HCT116 (cell line): Measurements from ENCODE around the gene TAPT1. TPM values are rescaled to one million over a fixed set of nuclear protein-coding genes. Genes with fewer than 3 reads are reported as not detected.

ENCODE experiments used
- ATAC-seq: fragments of 200-7000 bp; cut with Tn5 transposase; 2 replicates; pipeline ENCODE4 v1.9.1; 2020; ENCODE audit warnings: mild to moderate bottlenecking, moderate library complexity
- BruUV-seq: library from RNA; stranded (reverse); fragments of 400-500 nt; replicated peaks from 2 replicates; lab custom pipeline; 2021; lab: Mats Ljungman, UMichigan
- CTCF ChIA-PET: fragments of 300-600 bp; sonication (Branson Sonifier 250); formaldehyde crosslinking; loops from one replicate; lab custom pipeline; 2021; ENCODE audit warnings: antibody characterized with exemption; lab: Charles Lee
- POLR2A ChIA-PET: fragments of 300-600, 350-600 bp; sonication (Branson Sonifier 250); formaldehyde crosslinking; loops from one replicate; lab custom pipeline; 2021; ENCODE audit warnings: antibody characterized with exemption; lab: Charles Lee
- RAD21 ChIA-PET, 2 experiments: fragments of 300-600 bp; sonication (Branson Sonifier 250); formaldehyde crosslinking; loops; one replicate each; lab custom pipeline; 2023; ENCODE audit warnings: low total read pairs in 2 of 2; ENCODE audit not compliant: uncharacterized antibody in 2 of 2, unreplicated experiment in 2 of 2, low non-redundant PET in 1 of 2; lab: Charles Lee
- DNase-seq: peaks from one replicate; pipeline ENCODE4 v3.0.0-alpha.2; 2010; ENCODE audit warnings: low read depth, low spot score
- H2AFZ ChIP-seq: fragments of 200-600 bp; shearing (Covaris generic), sonication (generic); 2 replicates; pipeline ENCODE4 v1.6.1; 2017; ENCODE audit warnings: low read depth, mixed run types, mixed read lengths, antibody characterized with exemption, low read length; ENCODE audit not compliant: poor library complexity, severe bottlenecking
- H3K27ac ChIP-seq: 2 replicates; pipeline ENCODE4 v1.5.1; 2012; ENCODE audit warnings: low read depth, low read length
- H3K27me3 ChIP-seq: fragments of 200-600 bp; sonication (generic); 2 replicates; pipeline ENCODE4 v1.6.1; 2016; ENCODE audit warnings: mixed run types, low read length, mixed read lengths; ENCODE audit not compliant: insufficient read depth
- H3K36me3 ChIP-seq, 2 experiments: fragments of 200-500 bp in 1 of 2; fragments of 200-600 bp in 1 of 2; sonication (Bioruptor generic) in 1 of 2; sonication (generic) in 1 of 2; 2 replicates each; pipeline versions ENCODE4 v1.5.1 to v1.6.1; 2014 to 2016; ENCODE audit warnings: low read length in 2 of 2, inconsistent platforms in 1 of 2, mixed read lengths in 1 of 2, mixed run types in 1 of 2; ENCODE audit not compliant: insufficient read depth in 2 of 2, control insufficient read depth in 1 of 2
- H3K4me1 ChIP-seq, 2 experiments: fragments of 200-600 bp in 1 of 2; sonication (generic) in 1 of 2; 2 replicates each; pipeline versions ENCODE4 v1.5.1 to v1.6.1; 2012 to 2017; ENCODE audit warnings: low read length in 2 of 2, inconsistent platforms in 1 of 2, mild to moderate bottlenecking in 1 of 2, mixed read lengths in 1 of 2, mixed run types in 1 of 2, moderate library complexity in 1 of 2; ENCODE audit not compliant: insufficient read depth in 2 of 2, control insufficient read depth in 1 of 2
- H3K4me2 ChIP-seq: fragments of 200-600 bp; sonication (generic); 2 replicates; pipeline ENCODE4 v1.6.1; 2017; ENCODE audit warnings: mixed run types, low read length, mixed read lengths
- H3K4me3 ChIP-seq, 2 experiments: fragments of 200-600 bp in 1 of 2; sonication (generic) in 1 of 2; replicated peaks in 1 of 2; 2 replicates each; pipeline ENCODE4 v1.5.1; 2011 to 2016; ENCODE audit warnings: low read length in 2 of 2, control low read depth in 1 of 2, low read depth in 1 of 2, mild to moderate bottlenecking in 1 of 2, mixed read lengths in 1 of 2, mixed run types in 1 of 2
- H3K79me2 ChIP-seq: fragments of 200-600 bp; sonication (generic); 2 replicates; pipeline ENCODE4 v1.6.1; 2017; ENCODE audit warnings: mild to moderate bottlenecking, mixed run types, low read length, moderate library complexity, mixed read lengths; ENCODE audit not compliant: insufficient read depth
- H3K9ac ChIP-seq: fragments of 200-600 bp; sonication (generic); 2 replicates; pipeline ENCODE4 v1.6.1; 2016; ENCODE audit warnings: low read length, mixed read lengths
- H3K9me2 ChIP-seq: fragments of 200-600 bp; sonication (generic), shearing (Covaris generic); 2 replicates; pipeline ENCODE4 v1.6.1; 2017; ENCODE audit warnings: mixed run types, mild to moderate bottlenecking, moderate library complexity; ENCODE audit not compliant: insufficient read depth
- H3K9me3 ChIP-seq, 2 experiments: fragments of 200-500 bp in 1 of 2; fragments of 200-600 bp in 1 of 2; sonication (Bioruptor generic) in 1 of 2; sonication (generic) in 1 of 2; 2 replicates each; pipeline ENCODE4 v1.6.1; 2014 to 2017; ENCODE audit warnings: low read length in 2 of 2, mixed read lengths in 2 of 2, inconsistent platforms in 1 of 2, low read depth in 1 of 2, mild to moderate bottlenecking in 1 of 2, mixed run types in 1 of 2, moderate library complexity in 1 of 2; ENCODE audit not compliant: control insufficient read depth in 1 of 2, insufficient read depth in 1 of 2
- H4K20me1 ChIP-seq: fragments of 200-600 bp; sonication (generic), shearing (Covaris generic); 2 replicates; pipeline ENCODE4 v1.6.1; 2017; ENCODE audit warnings: mixed run types, mild to moderate bottlenecking, moderate library complexity; ENCODE audit not compliant: insufficient read depth
- CBX3 ChIP-seq: IDR thresholded peaks from 2 replicates; pipeline ENCODE4 v1.6.1; 2012; ENCODE audit warnings: low read depth
- CEBPB ChIP-seq: IDR thresholded peaks from 2 replicates; pipeline ENCODE4 v1.6.1; 2012; ENCODE audit warnings: low read depth
- ELF1 ChIP-seq: IDR thresholded peaks from 2 replicates; pipeline ENCODE4 v1.6.1; 2012; ENCODE audit warnings: low read depth, borderline replicate concordance
- EZH2phosphoT487 ChIP-seq: fragments of 200-600 bp; IDR thresholded peaks from 2 replicates; pipeline ENCODE4 v1.6.1; 2018; ENCODE audit warnings: antibody characterized with exemption, borderline replicate concordance
- JUND ChIP-seq: IDR thresholded peaks from 2 replicates; pipeline ENCODE4 v1.6.1; 2012
- RAD21 ChIP-seq: IDR thresholded peaks from 2 replicates; pipeline ENCODE4 v1.6.1; 2012; ENCODE audit warnings: low read depth, mild to moderate bottlenecking
- SRF ChIP-seq: IDR thresholded peaks from 2 replicates; pipeline ENCODE4 v1.6.1; 2012; ENCODE audit warnings: low read depth
- TCF7L2 ChIP-seq: IDR thresholded peaks from 2 replicates; pipeline ENCODE4 v1.7.0; 2011; ENCODE audit warnings: borderline replicate concordance, inconsistent platforms; ENCODE audit not compliant: insufficient read depth, insufficient read length; ENCODE audit errors: extremely low read depth
- YY1 ChIP-seq: IDR thresholded peaks from 2 replicates; pipeline ENCODE4 v1.6.1; 2011; ENCODE audit warnings: low read length, low read depth, moderate library complexity, mild to moderate bottlenecking; ENCODE audit not compliant: insufficient replicate concordance; ENCODE audit errors: extremely low read depth
- ZFX ChIP-seq: fragments of 450-650 bp; IDR thresholded peaks from 2 replicates; pipeline ENCODE4 v1.6.1; 2017
- intact Hi-C: fragments of 100-400 bp; cut with micrococcal nuclease; formaldehyde crosslinking; loops from 2 replicates; pipeline ENCODE4 v1.10.0; 2022
- total RNA-seq: library from RNA; stranded (reverse); gene quantifications from one replicate; pipeline ENCODE4 v1.2.1, GENCODE V29; 2021; ENCODE audit not compliant: unreplicated experiment
- TF ChIP-seq, protein P1 (sequence below): IDR thresholded peaks from 2 replicates; pipeline ENCODE4 v1.6.1; 2012
- TF ChIP-seq, protein P2 (sequence below): IDR thresholded peaks from 2 replicates; pipeline ENCODE4 v1.6.1; 2012
- TF ChIP-seq, protein P3 (sequence below): IDR thresholded peaks from 2 replicates; pipeline ENCODE4 v1.6.1; 2012; ENCODE audit warnings: low read depth

Gene TAPT1
- total RNA-seq, 1 experiment from 2014 or later = 11.7 TPM

DNA sequence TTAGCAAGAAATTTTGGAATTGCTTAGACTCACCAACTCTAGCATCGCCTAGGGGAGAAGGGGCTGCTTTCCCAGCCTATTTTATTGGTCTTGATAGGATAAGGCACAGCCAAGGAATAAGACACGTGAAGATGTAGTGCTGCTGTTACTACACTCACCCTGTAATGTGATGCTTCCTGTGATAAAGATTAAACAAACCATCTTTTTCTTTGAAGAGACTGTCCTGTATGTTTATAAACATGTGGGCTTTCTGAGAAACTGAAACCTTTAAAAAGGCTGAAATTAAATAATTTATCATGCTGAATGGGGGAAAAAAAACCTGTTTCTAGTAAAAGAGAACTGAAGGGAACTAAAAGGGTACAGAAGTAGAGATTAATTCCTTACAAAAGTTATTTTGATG, 13.2 kb downstream of the TAPT1 start:
- intact Hi-C loops = no loop called here
- TF ChIP-seq, protein P1, sequence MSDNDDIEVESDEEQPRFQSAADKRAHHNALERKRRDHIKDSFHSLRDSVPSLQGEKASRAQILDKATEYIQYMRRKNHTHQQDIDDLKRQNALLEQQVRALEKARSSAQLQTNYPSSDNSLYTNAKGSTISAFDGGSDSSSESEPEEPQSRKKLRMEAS = no peak
- TF ChIP-seq, protein P2, sequence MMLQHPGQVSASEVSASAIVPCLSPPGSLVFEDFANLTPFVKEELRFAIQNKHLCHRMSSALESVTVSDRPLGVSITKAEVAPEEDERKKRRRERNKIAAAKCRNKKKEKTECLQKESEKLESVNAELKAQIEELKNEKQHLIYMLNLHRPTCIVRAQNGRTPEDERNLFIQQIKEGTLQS = no peak
- TF ChIP-seq ELF1 (no peak), SRF (no peak), CEBPB (no peak), CBX3 (no peak), TCF7L2 (no peak), EZH2phosphoT487 (no peak), ZFX (no peak), YY1 (no peak), RAD21 (no peak), JUND (no peak)
- TF ChIP-seq, protein P3, sequence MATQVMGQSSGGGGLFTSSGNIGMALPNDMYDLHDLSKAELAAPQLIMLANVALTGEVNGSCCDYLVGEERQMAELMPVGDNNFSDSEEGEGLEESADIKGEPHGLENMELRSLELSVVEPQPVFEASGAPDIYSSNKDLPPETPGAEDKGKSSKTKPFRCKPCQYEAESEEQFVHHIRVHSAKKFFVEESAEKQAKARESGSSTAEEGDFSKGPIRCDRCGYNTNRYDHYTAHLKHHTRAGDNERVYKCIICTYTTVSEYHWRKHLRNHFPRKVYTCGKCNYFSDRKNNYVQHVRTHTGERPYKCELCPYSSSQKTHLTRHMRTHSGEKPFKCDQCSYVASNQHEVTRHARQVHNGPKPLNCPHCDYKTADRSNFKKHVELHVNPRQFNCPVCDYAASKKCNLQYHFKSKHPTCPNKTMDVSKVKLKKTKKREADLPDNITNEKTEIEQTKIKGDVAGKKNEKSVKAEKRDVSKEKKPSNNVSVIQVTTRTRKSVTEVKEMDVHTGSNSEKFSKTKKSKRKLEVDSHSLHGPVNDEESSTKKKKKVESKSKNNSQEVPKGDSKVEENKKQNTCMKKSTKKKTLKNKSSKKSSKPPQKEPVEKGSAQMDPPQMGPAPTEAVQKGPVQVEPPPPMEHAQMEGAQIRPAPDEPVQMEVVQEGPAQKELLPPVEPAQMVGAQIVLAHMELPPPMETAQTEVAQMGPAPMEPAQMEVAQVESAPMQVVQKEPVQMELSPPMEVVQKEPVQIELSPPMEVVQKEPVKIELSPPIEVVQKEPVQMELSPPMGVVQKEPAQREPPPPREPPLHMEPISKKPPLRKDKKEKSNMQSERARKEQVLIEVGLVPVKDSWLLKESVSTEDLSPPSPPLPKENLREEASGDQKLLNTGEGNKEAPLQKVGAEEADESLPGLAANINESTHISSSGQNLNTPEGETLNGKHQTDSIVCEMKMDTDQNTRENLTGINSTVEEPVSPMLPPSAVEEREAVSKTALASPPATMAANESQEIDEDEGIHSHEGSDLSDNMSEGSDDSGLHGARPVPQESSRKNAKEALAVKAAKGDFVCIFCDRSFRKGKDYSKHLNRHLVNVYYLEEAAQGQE = no peak
- ChIA-PET RAD21 (no interaction called here), POLR2A (no interaction called here), CTCF (interaction anchor here (0.9 to 2.7 kb wide), 3 partner anchors 7 to 16 kb away, joined by 3 to 9 read pairs (median 6); no protein-coding TSS in a partner anchor)
- Histone ChIP-seq H3K4me1 (no peaks in the 10 kb centered on the region), H3K9ac (no peak overlapping the region), H3K27me3 (no peaks in the 10 kb centered on the region), H3K36me3 (no peaks in the 10 kb centered on the region), H4K20me1 (no peaks in the 10 kb centered on the region), H3K79me2 (no peaks in the 10 kb centered on the region), H2AFZ (no peak overlapping the region), H3K4me3 (no peak overlapping the region), H3K27ac (no peak overlapping the region), H3K9me2 (no peaks in the 10 kb centered on the region), H3K9me3 (no peaks in the 10 kb centered on the region), H3K4me2 (no peak overlapping the region)
- BruUV-seq = no TSS peak
- ATAC-seq = no peak
- DNase-seq = no peak
